Fibroblast of lung (primary cell): ENCODE measurements around the gene AFTPH.

Experiments
- EZH2 ChIP-seq: IDR thresholded peaks from 2 replicates; pipeline ENCODE4 v1.5.1; 2012; ENCODE audit warnings: low read length, control low read depth, mild to moderate bottlenecking; ENCODE audit errors: missing control alignments
- TF ChIP-seq, protein P1 (sequence below), 2 donors: IDR thresholded peaks in 1 of 2; conservative IDR thresholded peaks in 1 of 2; 1 replicate in 1 of 2; 2 replicates in 1 of 2; pipeline ENCODE4 v1.5.1; 2011 to 2012; ENCODE audit warnings: low read length in 2 of 2, control low read depth in 1 of 2, inconsistent platforms in 1 of 2, low read depth in 1 of 2, mild to moderate bottlenecking in 1 of 2

DNA sequence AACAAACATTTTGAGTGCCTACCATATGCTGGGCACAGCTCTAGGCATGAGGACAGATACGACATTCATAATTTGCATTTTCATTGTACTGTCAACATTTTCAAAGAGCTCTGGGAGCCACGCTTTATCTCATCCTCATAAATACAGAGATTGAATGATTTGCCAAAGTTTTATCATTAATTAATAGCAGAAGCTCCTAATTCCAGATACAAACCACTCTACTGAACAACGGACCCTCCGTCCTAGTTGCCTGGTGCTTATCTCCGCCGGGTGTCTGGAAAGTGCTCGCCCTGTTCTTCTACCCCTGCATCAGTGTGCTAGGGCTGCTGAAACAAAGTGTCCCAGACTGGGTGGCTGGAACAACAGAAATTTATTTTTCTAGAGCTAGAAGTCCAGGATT is 105.7 kb downstream of the AFTPH start:
- TF ChIP-seq, protein P1, sequence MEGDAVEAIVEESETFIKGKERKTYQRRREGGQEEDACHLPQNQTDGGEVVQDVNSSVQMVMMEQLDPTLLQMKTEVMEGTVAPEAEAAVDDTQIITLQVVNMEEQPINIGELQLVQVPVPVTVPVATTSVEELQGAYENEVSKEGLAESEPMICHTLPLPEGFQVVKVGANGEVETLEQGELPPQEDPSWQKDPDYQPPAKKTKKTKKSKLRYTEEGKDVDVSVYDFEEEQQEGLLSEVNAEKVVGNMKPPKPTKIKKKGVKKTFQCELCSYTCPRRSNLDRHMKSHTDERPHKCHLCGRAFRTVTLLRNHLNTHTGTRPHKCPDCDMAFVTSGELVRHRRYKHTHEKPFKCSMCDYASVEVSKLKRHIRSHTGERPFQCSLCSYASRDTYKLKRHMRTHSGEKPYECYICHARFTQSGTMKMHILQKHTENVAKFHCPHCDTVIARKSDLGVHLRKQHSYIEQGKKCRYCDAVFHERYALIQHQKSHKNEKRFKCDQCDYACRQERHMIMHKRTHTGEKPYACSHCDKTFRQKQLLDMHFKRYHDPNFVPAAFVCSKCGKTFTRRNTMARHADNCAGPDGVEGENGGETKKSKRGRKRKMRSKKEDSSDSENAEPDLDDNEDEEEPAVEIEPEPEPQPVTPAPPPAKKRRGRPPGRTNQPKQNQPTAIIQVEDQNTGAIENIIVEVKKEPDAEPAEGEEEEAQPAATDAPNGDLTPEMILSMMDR (conservative IDR thresholded peaks at IDR 0.05 in 1 of 2, IDR thresholded peaks at IDR 0.05 in 1 of 2; ENCODE audit: low read depth in 1 of 2, low read length in 2 of 2): no peak
- TF ChIP-seq EZH2: no peak
